Stimulated activated CD4-positive, alpha-beta T cell treated with anti-CD3 and anti-CD28 coated beads, Interleukin-15, amount 100 ng/mL, for 1 hour (primary cell): ENCODE data around the gene BRF1.

Source experiments
- DNase-seq, 2 donors: peaks; one replicate each; pipeline ENCODE4 v3.0.0-alpha.2; 2020; ENCODE audit warnings: low read depth in 1 of 2, low spot score in 1 of 2

Gene BRF1

DNA sequence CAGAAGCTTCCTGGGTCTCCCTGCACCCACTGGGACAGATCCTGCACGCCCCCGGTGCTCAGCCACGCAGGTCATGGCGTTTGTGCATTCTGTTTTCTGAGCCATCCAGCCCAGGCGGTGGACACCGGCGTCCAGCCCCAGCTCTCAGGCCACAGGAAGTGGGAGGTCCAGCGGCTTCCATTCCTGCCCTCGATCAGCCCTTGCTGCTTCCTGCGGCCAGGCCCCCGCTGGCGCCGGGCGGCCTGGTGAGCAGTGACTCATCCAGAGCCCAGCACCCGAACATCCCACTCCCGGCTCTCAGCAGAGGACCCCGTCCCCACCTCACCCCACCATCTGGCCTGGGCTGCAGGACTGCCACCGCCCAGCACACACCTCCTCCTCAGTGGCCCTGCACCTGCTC is 101.7 kb downstream of the BRF1 start:
- DNase-seq: no peak

- DNase-seq: no peak
Measured at GRCh38 chr14:105198588-105198987, 102.2 kb downstream of the BRF1 start.

- DNase-seq: no peak
Measured at GRCh38 chr14:105197211-105197641, 103.6 kb downstream of the BRF1 start.

DNA sequence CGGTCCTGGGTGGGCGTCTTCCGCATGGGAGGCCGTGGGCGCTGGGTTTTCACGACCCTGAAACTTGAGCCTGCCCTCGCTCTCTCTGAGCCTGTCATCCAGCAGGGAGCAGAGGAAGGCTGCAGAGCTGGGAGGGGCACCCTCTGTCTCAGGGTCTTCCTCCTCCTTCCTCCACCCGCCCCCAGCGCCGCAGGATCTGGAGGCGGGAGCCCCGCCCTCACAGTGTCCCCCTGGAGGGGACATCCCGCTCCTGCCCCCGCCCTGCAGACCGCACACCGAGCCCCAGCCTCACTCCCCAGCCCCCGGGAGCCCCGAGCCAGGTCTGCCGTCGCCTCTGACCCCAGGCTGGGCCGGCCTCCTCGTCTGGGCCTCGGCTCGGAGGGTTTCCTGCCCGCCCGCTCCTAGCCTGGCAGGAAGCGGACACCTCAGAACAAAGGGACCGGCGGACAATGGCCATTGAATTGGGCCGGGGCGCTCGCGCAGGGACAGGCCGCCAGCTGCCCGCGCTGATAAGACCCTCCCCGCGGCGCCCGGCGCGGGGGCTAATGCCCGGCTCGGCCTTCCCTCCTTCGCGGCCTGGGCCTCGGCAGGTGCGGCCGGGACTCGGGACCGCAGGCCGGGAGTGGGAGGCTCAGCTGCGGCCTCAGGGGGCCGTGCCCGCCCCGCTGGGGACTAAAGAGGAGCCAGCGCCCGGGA is 104.4 kb downstream of the BRF1 start:
- DNase-seq: no peak

DNA sequence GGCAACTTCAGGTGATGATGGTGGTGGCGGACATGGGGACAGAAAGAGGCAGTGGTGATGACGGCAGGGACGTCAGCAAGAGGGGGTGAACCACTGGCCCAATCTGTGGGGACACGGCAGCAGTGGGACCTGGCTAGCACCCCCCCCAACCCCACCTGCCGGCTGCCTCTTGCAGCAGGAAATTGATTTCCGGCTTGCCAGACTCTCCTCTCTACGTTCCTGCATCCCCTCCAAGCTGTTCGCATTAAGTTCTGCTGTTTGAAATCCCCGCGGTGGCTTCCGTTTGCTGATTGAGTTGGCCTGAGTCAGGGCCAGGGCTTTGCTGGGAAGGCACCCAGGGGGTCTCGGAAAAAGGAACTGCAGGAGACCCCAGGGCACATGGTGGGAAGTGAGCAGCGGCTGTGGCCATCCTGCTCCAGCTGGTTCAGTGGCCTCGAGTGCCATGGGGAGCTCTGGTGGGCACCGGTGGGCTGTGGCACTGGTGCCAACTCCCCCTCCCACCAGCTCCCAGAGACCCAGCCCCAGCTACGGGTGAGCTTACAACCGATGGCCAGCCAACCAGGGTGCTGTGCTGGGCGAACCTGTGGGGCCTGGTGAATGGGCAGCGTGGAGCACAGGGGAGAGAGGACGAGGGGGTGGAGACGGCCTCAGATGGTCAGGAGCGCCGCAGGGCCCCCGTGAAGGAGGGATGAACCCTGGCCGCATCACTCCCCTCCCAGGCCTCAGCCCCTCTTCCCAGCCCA is 105.1 kb downstream of the BRF1 start:
- DNase-seq: no peak

DNA sequence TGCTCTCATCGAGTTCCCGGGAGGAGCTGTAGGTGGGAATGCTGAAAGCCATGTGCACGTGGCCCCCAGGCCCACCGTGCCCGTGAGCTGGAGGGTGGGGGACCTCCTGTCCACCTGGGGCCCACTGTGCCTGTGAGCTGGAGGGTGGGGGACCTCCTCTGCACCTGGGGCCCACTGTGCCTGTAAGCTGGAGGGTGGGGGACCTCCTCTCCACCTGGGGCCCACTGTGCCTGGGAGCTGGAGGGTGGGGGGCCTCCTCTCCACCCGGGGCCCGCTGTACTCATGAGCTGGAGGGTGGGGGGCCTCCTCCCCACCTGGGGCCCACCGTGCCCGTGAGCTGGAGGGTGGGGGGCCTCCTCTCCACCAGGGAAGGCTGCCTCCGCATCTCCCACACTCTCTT is 105.8 kb downstream of the BRF1 start:
- no peak for DNase-seq

DNA sequence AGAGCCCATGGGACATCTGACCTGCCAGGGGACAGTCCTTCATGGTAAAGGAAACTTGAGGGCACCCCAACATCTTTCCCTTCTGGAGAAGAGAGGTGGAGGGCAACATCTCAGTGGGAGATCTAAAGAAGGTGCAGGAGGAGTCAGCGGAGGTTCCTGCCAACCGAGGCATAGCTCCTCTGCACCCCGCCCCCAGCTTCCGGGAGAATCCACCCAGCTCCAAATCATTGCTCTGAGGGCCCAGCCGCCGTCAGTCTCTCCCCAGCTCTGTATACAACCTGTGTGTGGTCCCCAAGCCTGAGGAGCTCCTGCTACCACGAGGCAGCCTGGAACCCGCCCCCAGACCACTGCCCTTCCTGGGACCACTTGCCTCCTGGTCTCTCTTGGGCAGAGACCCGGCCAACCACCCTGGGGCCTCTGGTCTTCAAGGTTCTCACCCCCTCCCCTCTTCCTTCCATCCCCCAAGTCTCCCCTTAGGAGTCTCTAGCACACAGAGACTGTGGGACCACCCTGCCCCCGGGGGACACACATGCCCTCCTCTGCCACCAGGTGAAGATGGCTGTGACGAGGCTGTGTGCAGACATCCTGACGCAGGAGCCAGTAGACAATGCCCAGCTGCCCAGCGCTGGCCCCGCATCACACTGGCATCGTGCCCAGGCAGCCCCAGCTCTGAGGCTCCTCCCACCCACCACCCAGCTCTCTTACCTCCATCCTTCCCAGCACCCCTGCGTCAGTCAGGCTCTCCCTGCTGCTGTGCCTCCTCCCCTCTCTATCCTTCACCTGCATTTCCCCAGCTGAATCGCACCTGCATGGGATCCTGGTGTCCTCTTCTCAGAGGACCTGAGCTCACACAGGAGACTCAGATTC is 106.7 kb downstream of the BRF1 start:
- DNase-seq: peak in 1 of 2 donors; percentile 15

DNA sequence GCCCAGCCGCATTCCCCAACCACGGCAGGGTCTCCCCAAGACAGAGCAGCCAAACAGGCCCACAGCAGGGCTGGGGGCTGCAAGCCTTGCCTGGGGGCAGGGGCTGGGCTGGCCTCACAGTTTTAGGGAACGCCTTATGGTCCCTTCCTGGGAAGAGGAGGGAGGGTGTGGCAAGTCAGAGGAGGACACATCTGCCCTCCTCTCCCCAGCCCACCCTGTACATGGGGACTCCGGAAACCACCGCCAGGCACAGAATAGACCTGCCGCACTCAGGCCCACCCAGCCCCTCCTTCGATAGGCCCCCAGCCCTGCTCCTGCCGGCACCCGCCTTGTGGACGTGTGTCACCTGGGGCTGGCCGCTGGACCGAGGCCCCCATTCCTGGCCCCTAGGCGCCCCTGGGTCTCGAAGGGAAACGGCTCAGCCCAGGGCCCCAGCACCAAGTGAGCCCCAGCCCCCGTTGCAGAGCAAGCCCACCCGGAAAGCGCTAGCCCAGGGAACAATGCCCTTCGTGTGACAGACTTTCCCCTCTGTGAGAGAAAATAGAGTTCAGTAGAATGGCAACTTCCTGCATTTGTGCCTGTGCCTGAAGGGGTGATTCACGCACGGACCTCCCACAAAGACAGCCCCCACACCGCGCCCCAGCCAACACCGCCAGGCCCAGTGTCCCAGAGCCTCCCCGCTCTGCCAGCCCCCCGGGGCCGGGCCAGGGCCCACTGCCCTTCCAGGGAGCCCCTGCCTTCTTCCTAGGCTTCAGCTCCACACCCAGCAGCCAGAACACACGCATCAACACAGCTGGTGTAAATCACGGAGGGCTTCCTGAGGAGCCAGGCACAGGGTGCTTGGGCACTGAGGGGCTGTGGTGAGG is 107.7 kb downstream of the BRF1 start:
- no peak for DNase-seq

- DNase-seq: no peak
Measured at GRCh38 chr14:105187935-105188524, 112.8 kb downstream of the BRF1 start.

DNA sequence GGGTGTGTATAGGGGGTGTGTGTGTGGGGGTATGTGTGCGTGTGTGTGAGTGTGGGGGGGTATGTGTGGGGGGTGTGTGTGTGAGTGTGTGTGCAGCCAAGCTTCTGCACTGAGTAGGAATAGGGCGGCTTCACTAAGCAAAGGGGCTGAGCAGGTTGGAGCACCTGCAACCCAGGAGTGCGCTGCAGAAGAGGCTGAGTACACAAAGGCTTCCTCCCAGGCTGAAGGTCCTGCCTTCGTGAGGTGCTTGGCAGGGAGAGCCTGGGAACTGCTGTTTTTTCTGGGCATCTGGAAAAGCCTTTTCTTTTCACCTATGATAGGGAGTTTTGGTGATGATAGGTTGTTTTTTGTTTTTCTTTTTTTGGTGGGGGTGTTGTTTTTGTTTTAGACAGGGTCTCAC is 113.7 kb downstream of the BRF1 start:
- no peak for DNase-seq

DNA sequence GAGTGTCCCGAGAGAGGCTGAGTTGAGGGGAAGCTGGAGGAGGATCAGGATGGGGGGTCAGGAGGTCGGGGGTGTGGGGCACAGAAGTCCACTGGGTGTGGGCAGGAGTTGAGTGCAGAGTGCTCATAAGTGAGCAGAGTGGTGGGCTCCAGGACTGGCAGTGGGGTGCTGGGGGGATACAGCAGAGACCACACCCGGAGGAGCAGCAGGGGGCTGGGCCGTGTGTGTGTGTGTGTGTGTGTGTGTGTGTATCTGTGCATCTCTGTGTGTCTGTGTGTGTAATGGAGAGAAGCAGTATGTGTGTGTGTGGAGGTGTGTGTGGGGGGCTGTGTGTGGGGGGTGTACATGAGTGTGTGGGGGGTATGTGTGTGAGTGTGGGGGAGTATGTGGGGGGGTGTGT is 114.8 kb downstream of the BRF1 start:
- DNase-seq: no peak

DNA sequence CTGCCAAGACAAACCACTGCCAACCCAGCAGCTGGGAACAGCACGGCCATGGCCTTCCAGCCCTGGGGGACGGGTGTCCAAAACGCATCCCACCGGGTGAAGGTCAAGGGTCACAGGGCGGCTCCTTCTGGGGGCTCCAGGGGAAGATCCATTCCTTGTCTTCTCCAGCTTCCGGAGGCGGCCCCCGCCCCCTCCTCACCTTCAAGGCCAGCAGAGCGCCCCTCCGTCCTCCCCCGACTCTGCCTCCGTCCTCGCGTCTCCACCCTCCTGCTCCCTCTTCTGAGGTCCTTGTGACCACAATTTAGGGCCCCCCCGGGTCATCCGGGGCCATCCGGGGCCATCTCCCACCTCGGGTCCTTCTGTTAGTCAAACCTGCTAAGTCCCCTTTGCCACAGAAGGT is 115.8 kb downstream of the BRF1 start:
- no peak for DNase-seq

DNA sequence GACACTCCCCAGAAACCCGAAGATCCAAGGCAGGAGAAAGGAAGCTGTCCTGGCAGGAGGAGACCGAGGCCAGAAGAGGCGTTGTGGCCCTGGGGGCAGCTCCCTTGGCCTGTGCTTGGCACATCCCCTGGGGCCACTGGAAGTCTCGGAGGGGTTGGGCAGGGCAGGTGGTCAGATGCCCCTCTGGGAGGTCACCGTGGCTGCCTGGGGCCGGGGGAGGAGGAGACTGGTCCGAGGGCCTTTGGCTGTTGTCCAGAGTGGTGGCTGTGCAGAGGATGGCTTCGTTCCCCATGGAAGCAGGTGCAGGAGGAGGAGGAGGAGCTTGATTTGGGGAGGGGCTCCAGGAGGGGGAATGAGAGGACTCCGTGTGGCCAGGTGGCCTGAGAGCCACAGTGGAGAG is 116.3 kb downstream of the BRF1 start:
- no peak for DNase-seq

DNA sequence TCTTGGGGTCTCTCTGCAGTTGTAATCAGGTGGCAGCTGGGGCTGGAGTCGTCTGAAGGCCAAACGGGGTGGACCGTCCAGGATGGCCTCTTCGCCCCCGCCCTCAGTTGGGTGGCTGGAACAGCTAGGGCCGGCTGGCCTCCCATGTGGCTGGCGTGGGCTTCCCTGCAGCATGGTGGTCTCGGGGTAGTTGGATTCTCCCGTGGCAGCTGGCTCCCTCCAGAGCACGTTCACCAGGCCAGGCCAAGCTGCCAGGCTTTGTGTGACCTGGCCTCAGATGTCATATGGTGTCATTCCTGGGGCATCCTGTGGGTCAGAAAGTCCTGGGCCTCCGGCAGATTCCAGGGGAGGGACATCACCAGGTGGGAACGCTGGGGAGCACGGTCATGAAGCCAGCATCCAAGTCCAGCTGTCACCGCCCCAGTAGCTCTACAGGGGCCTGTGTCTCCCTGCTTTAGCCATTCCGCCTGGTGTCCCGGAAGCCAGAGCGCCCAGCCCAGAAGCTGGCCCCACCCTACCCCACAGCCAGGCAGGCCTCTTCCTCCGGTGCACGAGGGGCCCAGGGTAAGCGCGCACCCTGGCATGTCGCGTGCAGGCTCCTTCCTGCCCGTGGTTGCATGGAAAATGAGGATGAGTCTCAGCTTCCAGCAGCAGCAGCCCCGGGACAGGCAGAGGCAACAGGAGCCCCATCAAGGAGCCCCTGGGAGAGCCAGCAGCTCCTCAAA is 118.3 kb downstream of the BRF1 start:
- no peak for DNase-seq

DNA sequence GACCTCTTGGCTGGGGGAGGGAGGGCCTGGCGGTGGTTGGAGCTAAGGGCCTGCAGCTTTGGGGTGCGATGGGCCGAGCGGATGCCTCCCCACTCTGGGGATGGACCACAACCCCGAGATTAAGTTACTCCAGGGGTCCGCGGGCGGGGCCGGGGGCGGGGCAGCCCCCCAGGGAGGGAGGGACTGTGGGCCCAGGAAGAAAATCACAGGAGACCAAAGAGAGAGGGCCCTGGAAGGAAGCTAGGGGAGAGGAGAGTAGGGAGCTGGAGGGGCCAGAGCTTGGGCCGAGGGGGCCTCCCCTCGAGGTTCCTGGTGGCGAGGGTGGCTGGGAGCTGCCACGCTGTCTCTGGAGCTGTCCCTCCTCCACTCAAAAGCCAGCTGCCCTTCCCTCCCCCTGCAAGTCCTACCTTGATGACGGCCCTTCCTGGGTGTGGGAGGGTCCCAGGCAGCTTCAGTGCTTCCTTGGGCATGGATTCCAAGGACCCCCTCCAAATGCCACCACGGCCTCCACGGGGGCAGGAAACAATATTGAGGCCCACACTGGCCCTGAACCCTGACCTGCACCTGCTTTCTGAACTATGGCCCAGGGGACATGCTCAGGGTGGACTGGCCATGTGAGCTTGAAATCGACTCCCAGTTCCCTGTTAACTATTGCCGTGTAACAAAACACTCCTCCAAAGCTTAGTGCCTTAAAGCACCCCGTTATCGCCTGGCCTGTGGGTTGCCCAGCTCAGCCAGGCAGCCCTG is 119.1 kb downstream of the BRF1 start:
- no peak for DNase-seq

GRCh38 chr14:105180592-105181548 is 119.9 kb downstream of the BRF1 start, which contains the start of gene NUDT14:
Gene NUDT14 (minus strand): TSS chr14:105181312. CDS start chr14:105181209, 103 bp downstream.
- DNase-seq: peak; percentile 82 to 83

- DNase-seq: no peak
Measured at GRCh38 chr14:105179191-105179590, 121.6 kb downstream of the BRF1 start.

DNA sequence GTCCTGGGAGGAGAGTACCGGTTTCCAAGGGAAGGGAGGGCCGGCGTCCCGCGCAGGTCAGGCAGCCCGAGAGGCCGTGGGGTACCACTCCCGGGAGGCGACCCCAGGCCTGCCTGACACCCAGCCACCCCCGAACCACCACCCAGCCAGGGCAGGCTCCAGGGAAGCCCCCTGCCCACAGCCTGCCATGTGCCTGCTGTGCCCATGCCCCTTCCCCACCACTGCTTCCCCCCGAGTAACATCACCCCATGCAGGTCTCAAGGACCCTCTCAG is 122.0 kb downstream of the BRF1 start:
- DNase-seq: no peak
